ENCODE measurements around the gene SPATA16.

DNA sequence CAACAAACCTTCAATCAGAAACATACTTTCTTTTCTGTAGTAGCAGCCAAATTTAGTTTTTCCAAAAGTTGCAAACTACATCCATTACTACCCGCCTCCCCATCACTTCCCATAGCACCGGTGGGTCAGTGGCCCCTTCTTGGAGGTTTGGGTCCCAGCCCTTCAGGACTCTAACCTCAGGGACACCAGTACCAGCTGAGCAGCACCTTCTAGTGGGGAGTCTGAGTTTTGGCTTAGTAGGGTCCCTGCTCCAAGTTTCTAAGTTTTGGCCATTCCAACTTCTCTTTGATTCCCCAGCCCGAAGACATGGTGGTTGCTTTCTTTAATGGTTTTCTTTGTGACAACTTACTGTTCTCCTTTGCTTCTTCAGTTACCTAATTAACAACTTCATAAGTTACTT lies 229.9 kb downstream of the SPATA16 start:
- TF ChIP-seq, protein P1, sequence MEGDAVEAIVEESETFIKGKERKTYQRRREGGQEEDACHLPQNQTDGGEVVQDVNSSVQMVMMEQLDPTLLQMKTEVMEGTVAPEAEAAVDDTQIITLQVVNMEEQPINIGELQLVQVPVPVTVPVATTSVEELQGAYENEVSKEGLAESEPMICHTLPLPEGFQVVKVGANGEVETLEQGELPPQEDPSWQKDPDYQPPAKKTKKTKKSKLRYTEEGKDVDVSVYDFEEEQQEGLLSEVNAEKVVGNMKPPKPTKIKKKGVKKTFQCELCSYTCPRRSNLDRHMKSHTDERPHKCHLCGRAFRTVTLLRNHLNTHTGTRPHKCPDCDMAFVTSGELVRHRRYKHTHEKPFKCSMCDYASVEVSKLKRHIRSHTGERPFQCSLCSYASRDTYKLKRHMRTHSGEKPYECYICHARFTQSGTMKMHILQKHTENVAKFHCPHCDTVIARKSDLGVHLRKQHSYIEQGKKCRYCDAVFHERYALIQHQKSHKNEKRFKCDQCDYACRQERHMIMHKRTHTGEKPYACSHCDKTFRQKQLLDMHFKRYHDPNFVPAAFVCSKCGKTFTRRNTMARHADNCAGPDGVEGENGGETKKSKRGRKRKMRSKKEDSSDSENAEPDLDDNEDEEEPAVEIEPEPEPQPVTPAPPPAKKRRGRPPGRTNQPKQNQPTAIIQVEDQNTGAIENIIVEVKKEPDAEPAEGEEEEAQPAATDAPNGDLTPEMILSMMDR (IDR thresholded peaks at IDR 0.05; ENCODE audit: low read length) = no peak
- no peak for TF ChIP-seq EZH2 (optimal IDR thresholded peaks at IDR 0.05; ENCODE audit: low read depth, low read length)
- no peak for TF ChIP-seq EZH2phosphoT487 (IDR thresholded peaks at IDR 0.05; ENCODE audit: low read length)
